SKM-1 treated with dmso at 0.1 percent for 144 hours (cell line): ENCODE data around the gene PRLR.

Source experiments
- DNase-seq: peaks from one replicate; lab custom pipeline; 2025; ENCODE audit not compliant: unreplicated experiment; lab: John Stamatoyannopoulos, UW

The PRLR gene

GRCh38 chr5:35009657-35010056 lies 220.6 kb downstream of the PRLR start:
- DNase-seq: no peak

- DNase-seq: no peak
Measured at GRCh38 chr5:35009019-35009418, 221.3 kb downstream of the PRLR start.

GRCh38 chr5:35004771-35005170 lies 225.5 kb downstream of the PRLR start:
- no peak for DNase-seq

- DNase-seq: no peak
Measured at GRCh38 chr5:35004200-35004599, 226.1 kb downstream of the PRLR start.

GRCh38 chr5:35003018-35003957 lies 227.0 kb downstream of the PRLR start:
- peak; percentile 37 for DNase-seq

GRCh38 chr5:35002459-35002858 lies 227.8 kb downstream of the PRLR start:
- no peak for DNase-seq

GRCh38 chr5:35001842-35002241 lies 228.4 kb downstream of the PRLR start:
- no peak for DNase-seq
